NB4 (cell line): Measurements from ENCODE around the gene CEBPE.

Experiments
- MYC ChIP-seq: IDR thresholded peaks from 2 replicates; pipeline ENCODE4 v1.6.1; 2011; ENCODE audit warnings: low read depth, low read length
- POLR2A ChIP-seq: IDR thresholded peaks from 2 replicates; pipeline ENCODE4 v1.6.1; 2011; ENCODE audit warnings: mild to moderate bottlenecking; ENCODE audit not compliant: insufficient read length; ENCODE audit errors: extremely low read depth
- TF ChIP-seq, protein P1 (sequence below): IDR thresholded peaks from one replicate; pipeline ENCODE4 v1.5.1; 2012; ENCODE audit warnings: low read depth, low read length

GRCh38 chr14:23136566-23137133 is 17.6 kb upstream of the CEBPE start:
- TF ChIP-seq, protein P1, sequence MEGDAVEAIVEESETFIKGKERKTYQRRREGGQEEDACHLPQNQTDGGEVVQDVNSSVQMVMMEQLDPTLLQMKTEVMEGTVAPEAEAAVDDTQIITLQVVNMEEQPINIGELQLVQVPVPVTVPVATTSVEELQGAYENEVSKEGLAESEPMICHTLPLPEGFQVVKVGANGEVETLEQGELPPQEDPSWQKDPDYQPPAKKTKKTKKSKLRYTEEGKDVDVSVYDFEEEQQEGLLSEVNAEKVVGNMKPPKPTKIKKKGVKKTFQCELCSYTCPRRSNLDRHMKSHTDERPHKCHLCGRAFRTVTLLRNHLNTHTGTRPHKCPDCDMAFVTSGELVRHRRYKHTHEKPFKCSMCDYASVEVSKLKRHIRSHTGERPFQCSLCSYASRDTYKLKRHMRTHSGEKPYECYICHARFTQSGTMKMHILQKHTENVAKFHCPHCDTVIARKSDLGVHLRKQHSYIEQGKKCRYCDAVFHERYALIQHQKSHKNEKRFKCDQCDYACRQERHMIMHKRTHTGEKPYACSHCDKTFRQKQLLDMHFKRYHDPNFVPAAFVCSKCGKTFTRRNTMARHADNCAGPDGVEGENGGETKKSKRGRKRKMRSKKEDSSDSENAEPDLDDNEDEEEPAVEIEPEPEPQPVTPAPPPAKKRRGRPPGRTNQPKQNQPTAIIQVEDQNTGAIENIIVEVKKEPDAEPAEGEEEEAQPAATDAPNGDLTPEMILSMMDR, result no peak
- TF ChIP-seq POLR2A (no peak), MYC (no peak)
